Suppressor macrophage treated with lipopolysaccharide for 4 hours (primary cell): ENCODE results near the gene CSNK1G1.
"Not testable (repeated sequence)": the region's sequence is repeated elsewhere in the genome, so short reads cannot be mapped to it uniquely, and the experiment has no call there.

ENCODE experiments used
- DNase-seq: peaks from one replicate; pipeline ENCODE4 v3.0.0-alpha.2; 2020

The CSNK1G1 gene

GRCh38 chr15:64348455-64348854 lies 7.5 kb downstream of the CSNK1G1 start:
- DNase-seq, result no peak

- not testable (repeated sequence) for DNase-seq
Observed at GRCh38 chr15:64346242-64346641, 9.7 kb downstream of the CSNK1G1 start.

- DNase-seq, result no peak
Observed at GRCh38 chr15:64344651-64345294, 11.2 kb downstream of the CSNK1G1 start.

- DNase-seq, result no peak
Observed at GRCh38 chr15:64343841-64344240, 12.1 kb downstream of the CSNK1G1 start.

GRCh38 chr15:64343222-64343621 lies 12.8 kb downstream of the CSNK1G1 start:
- no peak for DNase-seq

GRCh38 chr15:64341961-64342360 lies 14.0 kb downstream of the CSNK1G1 start:
- DNase-seq, result no peak

- DNase-seq, result no peak
Observed at GRCh38 chr15:64340355-64340754, 15.6 kb downstream of the CSNK1G1 start.

GRCh38 chr15:64337761-64338160 lies 18.2 kb downstream of the CSNK1G1 start:
- DNase-seq, result no peak

GRCh38 chr15:64333986-64334929 lies 21.7 kb downstream of the CSNK1G1 start:
- no peak for DNase-seq

- DNase-seq, result no peak
Observed at GRCh38 chr15:64333516-64333915, 22.5 kb downstream of the CSNK1G1 start.

- not testable (repeated sequence) for DNase-seq
Observed at GRCh38 chr15:64331668-64332067, 24.3 kb downstream of the CSNK1G1 start.

- DNase-seq, result not testable (repeated sequence)
Observed at GRCh38 chr15:64326975-64327374, 29.0 kb downstream of the CSNK1G1 start.

GRCh38 chr15:64326458-64326857 lies 29.5 kb downstream of the CSNK1G1 start:
- DNase-seq, result not testable (repeated sequence)

- peak; percentile 76 for DNase-seq
Observed at GRCh38 chr15:64324165-64324877, 31.7 kb downstream of the CSNK1G1 start.

GRCh38 chr15:64315216-64315615 lies 40.8 kb downstream of the CSNK1G1 start:
- DNase-seq, result no peak

GRCh38 chr15:64314456-64314855 lies 41.5 kb downstream of the CSNK1G1 start:
- DNase-seq, result no peak

GRCh38 chr15:64311566-64311965 lies 44.4 kb downstream of the CSNK1G1 start:
- no peak for DNase-seq

GRCh38 chr15:64310036-64310435 lies 45.9 kb downstream of the CSNK1G1 start:
- DNase-seq, result no peak

GRCh38 chr15:64305261-64305660 lies 50.7 kb downstream of the CSNK1G1 start:
- no peak for DNase-seq

GRCh38 chr15:64289550-64289949 lies 66.4 kb downstream of the CSNK1G1 start:
- no peak for DNase-seq

- peak; percentile 16 for DNase-seq
Observed at GRCh38 chr15:64288999-64289398, 67.0 kb downstream of the CSNK1G1 start.

GRCh38 chr15:64288577-64288976 lies 67.4 kb downstream of the CSNK1G1 start:
- peak; percentile 18 for DNase-seq

GRCh38 chr15:64287953-64288352 lies 68.0 kb downstream of the CSNK1G1 start:
- no peak for DNase-seq
